H9 (cell line): ENCODE results near the gene STOX1. TPM values are rescaled to one million over a fixed set of nuclear protein-coding genes. Genes with fewer than 3 reads are reported as not detected.
"Not testable (repeated sequence)": the region's sequence is repeated elsewhere in the genome, so short reads cannot be mapped to it uniquely, and the experiment has no call there.

Experiments
- DNase-seq: peaks from one replicate; pipeline ENCODE4 v3.0.0-alpha.2; 2017
- H2AFZ ChIP-seq: one replicate; pipeline ENCODE4 v1.6.1; 2013; ENCODE audit warnings: mild to moderate bottlenecking, low read length, control low read depth, moderate library complexity
- H2AK5ac ChIP-seq: 2 replicates; pipeline ENCODE4 v1.6.1; 2013; ENCODE audit warnings: low read length, control low read depth, mixed read lengths; ENCODE audit not compliant: insufficient read length
- H2BK120ac ChIP-seq: one replicate; pipeline ENCODE4 v1.6.1; 2013; ENCODE audit warnings: low read depth, mild to moderate bottlenecking, low read length, control low read depth, inconsistent platforms; ENCODE audit not compliant: poor library complexity, severe bottlenecking
- H2BK12ac ChIP-seq: 2 replicates; pipeline ENCODE4 v1.6.1; 2013; ENCODE audit warnings: low read length, control low read depth, mixed read lengths, low read depth; ENCODE audit not compliant: insufficient read length
- H2BK15ac ChIP-seq: 2 replicates; pipeline ENCODE4 v1.6.1; 2013; ENCODE audit warnings: low read depth, low read length, control low read depth
- H2BK20ac ChIP-seq: one replicate; pipeline ENCODE4 v1.6.1; 2013; ENCODE audit warnings: low read depth, mild to moderate bottlenecking, low read length, control low read depth, inconsistent platforms; ENCODE audit not compliant: poor library complexity, severe bottlenecking
- H2BK5ac ChIP-seq: 2 replicates; pipeline ENCODE4 v1.6.1; 2013; ENCODE audit warnings: low read length, control low read depth, mixed read lengths; ENCODE audit not compliant: insufficient read length
- H3K14ac ChIP-seq: 2 replicates; pipeline ENCODE4 v1.6.1; 2013; ENCODE audit warnings: low read length, control low read depth; ENCODE audit not compliant: insufficient read depth
- H3K18ac ChIP-seq: 2 replicates; pipeline ENCODE4 v1.6.1; 2013; ENCODE audit warnings: low read depth, mild to moderate bottlenecking, mixed read lengths, low read length, control low read depth; ENCODE audit not compliant: insufficient read length
- H3K23ac ChIP-seq: 2 replicates; pipeline ENCODE4 v1.6.1; 2013; ENCODE audit warnings: low read length, control low read depth, mixed read lengths, low read depth; ENCODE audit not compliant: insufficient read length
- H3K23me2 ChIP-seq: 2 replicates; pipeline ENCODE4 v1.6.1; 2013; ENCODE audit warnings: low read depth, mild to moderate bottlenecking, mixed read lengths, low read length, control low read depth; ENCODE audit not compliant: insufficient read length, poor library complexity, severe bottlenecking
- H3K27ac ChIP-seq: 2 replicates; pipeline ENCODE4 v1.5.1; 2013; ENCODE audit warnings: low read length, control low read depth, mixed read lengths, low read depth; ENCODE audit not compliant: insufficient read length
- H3K27me3 ChIP-seq: 2 replicates; pipeline ENCODE4 v1.6.1; 2013; ENCODE audit warnings: low read length, control low read depth, inconsistent platforms; ENCODE audit not compliant: insufficient read depth
- H3K4ac ChIP-seq: 2 replicates; pipeline ENCODE4 v1.6.1; 2013; ENCODE audit warnings: low read depth, mild to moderate bottlenecking, control low read depth, inconsistent platforms, low read length, moderate library complexity
- H3K4me1 ChIP-seq: 2 replicates; pipeline ENCODE4 v1.6.1; 2013; ENCODE audit warnings: low read length, control low read depth, inconsistent platforms; ENCODE audit not compliant: insufficient read depth
- H3K4me2 ChIP-seq: 2 replicates; pipeline ENCODE4 v1.6.1; 2013; ENCODE audit warnings: low read length, control low read depth, mixed read lengths; ENCODE audit not compliant: insufficient read length, insufficient read depth
- H3K56ac ChIP-seq: 2 replicates; pipeline ENCODE4 v1.6.1; 2013; ENCODE audit warnings: low read depth, mild to moderate bottlenecking, mixed read lengths, low read length, control low read depth; ENCODE audit not compliant: insufficient read length
- H3K79me1 ChIP-seq: 2 replicates; pipeline ENCODE4 v1.6.1; 2013; ENCODE audit warnings: low read depth, mild to moderate bottlenecking, moderate library complexity, low read length, control low read depth, inconsistent platforms; ENCODE audit not compliant: insufficient read depth, poor library complexity, severe bottlenecking
- H3K79me2 ChIP-seq: 2 replicates; pipeline ENCODE4 v1.6.1; 2013; ENCODE audit warnings: low read length, control low read depth, inconsistent platforms; ENCODE audit not compliant: insufficient read depth
- H3K9ac ChIP-seq: 2 replicates; pipeline ENCODE4 v1.6.1; 2013; ENCODE audit warnings: low read length, control low read depth, mixed read lengths; ENCODE audit not compliant: insufficient read length; ENCODE audit errors: extremely low read depth
- H3K9me3 ChIP-seq: one replicate; pipeline ENCODE4 v1.6.1; 2013; ENCODE audit warnings: low read depth, low read length, inconsistent platforms; ENCODE audit not compliant: control insufficient read depth
- H3T11ph ChIP-seq: one replicate; pipeline ENCODE4 v1.6.1; 2013; ENCODE audit warnings: mild to moderate bottlenecking, low read length, control low read depth, inconsistent platforms
- H4K20me1 ChIP-seq: one replicate; pipeline ENCODE4 v1.6.1; 2013; ENCODE audit not compliant: control insufficient read depth, insufficient read length, insufficient read depth
- H4K5ac ChIP-seq: 2 replicates; pipeline ENCODE4 v1.6.1; 2013; ENCODE audit warnings: low read depth, mild to moderate bottlenecking, mixed read lengths, low read length, control low read depth; ENCODE audit not compliant: insufficient read length
- H4K8ac ChIP-seq: replicated peaks from 2 replicates; pipeline ENCODE4 v1.6.1; 2013; ENCODE audit warnings: low read length, control low read depth, mixed read lengths, low read depth; ENCODE audit not compliant: insufficient read length
- H4K91ac ChIP-seq: 2 replicates; pipeline ENCODE4 v1.6.1; 2013; ENCODE audit warnings: low read depth, mild to moderate bottlenecking, moderate library complexity, mixed read lengths, low read length, control low read depth; ENCODE audit not compliant: insufficient read length
- H3K27ac Mint-ChIP-seq, 3 experiments: 2 replicates in 2 of 3; 3 replicates in 1 of 3; pipeline ENCODE4 v1.8.0; 2020 to 2021; ENCODE audit warnings: mixed read lengths in 3 of 3, mild to moderate bottlenecking in 1 of 3, moderate library complexity in 1 of 3
- H3K27me3 Mint-ChIP-seq: 2 replicates; pipeline ENCODE4 v1.8.0; 2021; ENCODE audit warnings: low read depth, mild to moderate bottlenecking, moderate library complexity, mixed read lengths
- H3K36me3 Mint-ChIP-seq, 3 experiments: 2 replicates in 2 of 3; 3 replicates in 1 of 3; pipeline ENCODE4 v1.8.0; 2020 to 2021; ENCODE audit warnings: low read depth in 3 of 3, mixed read lengths in 3 of 3; ENCODE audit not compliant: insufficient read depth in 1 of 3
- H3K4me1 Mint-ChIP-seq, 2 experiments: 2 replicates each; pipeline ENCODE4 v1.8.0; 2020; ENCODE audit warnings: mixed read lengths in 2 of 2
- H3K4me3 Mint-ChIP-seq, 2 experiments: 2 replicates in 1 of 2; 3 replicates in 1 of 2; pipeline ENCODE4 v1.8.0; 2020 to 2021; ENCODE audit warnings: mild to moderate bottlenecking in 2 of 2, mixed read lengths in 2 of 2, moderate library complexity in 1 of 2
- H3K9me3 Mint-ChIP-seq, 2 experiments: 2 replicates in 1 of 2; 3 replicates in 1 of 2; pipeline ENCODE4 v1.8.0; 2020; ENCODE audit warnings: mild to moderate bottlenecking in 2 of 2, mixed read lengths in 2 of 2, moderate library complexity in 1 of 2
- WGBS: extraction: QIAGEN DNeasy Blood & Tissue Kit; methylation state at CpG from one replicate; pipeline ENCODE4 v1.1.7; 2013; ENCODE audit warnings: missing lambda C conversion rate, low lambda C conversion rate, mixed read lengths; ENCODE audit not compliant: insufficient read length; ENCODE audit errors: extremely low coverage; 5-methylcytosine and 5-hydroxymethylcytosine counted together
- total RNA-seq: library from RNA; stranded (reverse); gene quantifications from 2 replicates; pipeline ENCODE4 v1.2.1, GENCODE V29; 2021
- TF ChIP-seq, protein P1 (sequence below): fragments of 200-600 bp; sonication (generic); conservative IDR thresholded peaks from 3 replicates; pipeline ENCODE4 v1.8.0; 2021; ENCODE audit warnings: antibody characterized with exemption, mild to moderate bottlenecking

Gene STOX1
- total RNA-seq, 1 experiment from 2014 or later, result 5.8 TPM

DNA sequence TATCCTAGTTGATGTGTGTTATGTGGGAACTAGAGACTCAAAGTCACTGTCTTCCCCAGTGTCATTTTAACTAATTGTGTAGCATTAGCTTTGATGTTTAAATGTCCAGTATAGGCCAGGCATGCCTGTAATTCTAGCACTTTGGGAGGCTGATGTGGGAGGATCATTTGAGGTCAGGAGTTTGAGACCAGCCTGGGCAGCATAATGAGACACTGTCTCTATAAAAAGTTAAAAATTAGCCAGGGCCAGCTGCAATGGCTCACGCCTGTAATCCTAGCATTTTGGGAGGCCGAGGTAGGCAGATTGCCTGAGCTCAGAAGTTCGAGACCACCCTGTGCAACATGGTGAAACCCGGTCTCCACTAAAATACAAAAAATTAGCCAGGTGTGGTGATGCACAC lies 98.2 kb downstream of the STOX1 start:
- DNase-seq, result no peak
- H2AK5ac ChIP-seq, result no peak overlapping the region
- no peak overlapping the region for H3K27ac ChIP-seq
- no peak overlapping the region for H2AFZ ChIP-seq
- Mint-ChIP-seq H3K4me3 (no peak overlapping the region), H3K4me1 (no peaks in the 10 kb centered on the region), H3K36me3 (peaks cover 6 to 40% (median 34%) of the 10 kb centered on the region in 3 experiments; a peak in 6 of 7 replicates), H3K9me3 (no peaks in the 10 kb centered on the region), H3K27ac (peak overlapping the region in 1 of 3 experiments; percentile 40; a peak in 1 of 7 replicates), H3K27me3 (no peaks in the 10 kb centered on the region)
- H3K9me3 ChIP-seq, result no peaks in the 10 kb centered on the region
- H3K79me1 ChIP-seq, result no peaks in the 10 kb centered on the region
- no peak overlapping the region for H2BK15ac ChIP-seq
- H3K18ac ChIP-seq, result no peak overlapping the region
- no peak overlapping the region for H3K56ac ChIP-seq
- H3K23me2 ChIP-seq, result no peaks in the 10 kb centered on the region
- H3K23ac ChIP-seq, result no peak overlapping the region
- no peak overlapping the region for H2BK20ac ChIP-seq
- no peak overlapping the region for H2BK5ac ChIP-seq
- no peak overlapping the region for H3K4me2 ChIP-seq
- H4K5ac ChIP-seq, result no peak overlapping the region
- no peak overlapping the region for H2BK12ac ChIP-seq
- H4K20me1 ChIP-seq, result no peaks in the 10 kb centered on the region
- no peak overlapping the region for H3T11ph ChIP-seq
- no peaks in the 10 kb centered on the region for H3K27me3 ChIP-seq
- TF ChIP-seq, protein P1, sequence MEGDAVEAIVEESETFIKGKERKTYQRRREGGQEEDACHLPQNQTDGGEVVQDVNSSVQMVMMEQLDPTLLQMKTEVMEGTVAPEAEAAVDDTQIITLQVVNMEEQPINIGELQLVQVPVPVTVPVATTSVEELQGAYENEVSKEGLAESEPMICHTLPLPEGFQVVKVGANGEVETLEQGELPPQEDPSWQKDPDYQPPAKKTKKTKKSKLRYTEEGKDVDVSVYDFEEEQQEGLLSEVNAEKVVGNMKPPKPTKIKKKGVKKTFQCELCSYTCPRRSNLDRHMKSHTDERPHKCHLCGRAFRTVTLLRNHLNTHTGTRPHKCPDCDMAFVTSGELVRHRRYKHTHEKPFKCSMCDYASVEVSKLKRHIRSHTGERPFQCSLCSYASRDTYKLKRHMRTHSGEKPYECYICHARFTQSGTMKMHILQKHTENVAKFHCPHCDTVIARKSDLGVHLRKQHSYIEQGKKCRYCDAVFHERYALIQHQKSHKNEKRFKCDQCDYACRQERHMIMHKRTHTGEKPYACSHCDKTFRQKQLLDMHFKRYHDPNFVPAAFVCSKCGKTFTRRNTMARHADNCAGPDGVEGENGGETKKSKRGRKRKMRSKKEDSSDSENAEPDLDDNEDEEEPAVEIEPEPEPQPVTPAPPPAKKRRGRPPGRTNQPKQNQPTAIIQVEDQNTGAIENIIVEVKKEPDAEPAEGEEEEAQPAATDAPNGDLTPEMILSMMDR, result no peak
- H4K91ac ChIP-seq, result no peak overlapping the region
- H3K79me2 ChIP-seq, result no peaks in the 10 kb centered on the region
- H4K8ac ChIP-seq, result no peak overlapping the region
- WGBS, result no CpG with 5 or more reads among the region's 4 CpGs
- no peak overlapping the region for H2BK120ac ChIP-seq
- no peak overlapping the region for H3K14ac ChIP-seq
- H3K4ac ChIP-seq, result no peak overlapping the region
- H3K4me1 ChIP-seq, result no peaks in the 10 kb centered on the region
- H3K9ac ChIP-seq, result no peak overlapping the region

DNA sequence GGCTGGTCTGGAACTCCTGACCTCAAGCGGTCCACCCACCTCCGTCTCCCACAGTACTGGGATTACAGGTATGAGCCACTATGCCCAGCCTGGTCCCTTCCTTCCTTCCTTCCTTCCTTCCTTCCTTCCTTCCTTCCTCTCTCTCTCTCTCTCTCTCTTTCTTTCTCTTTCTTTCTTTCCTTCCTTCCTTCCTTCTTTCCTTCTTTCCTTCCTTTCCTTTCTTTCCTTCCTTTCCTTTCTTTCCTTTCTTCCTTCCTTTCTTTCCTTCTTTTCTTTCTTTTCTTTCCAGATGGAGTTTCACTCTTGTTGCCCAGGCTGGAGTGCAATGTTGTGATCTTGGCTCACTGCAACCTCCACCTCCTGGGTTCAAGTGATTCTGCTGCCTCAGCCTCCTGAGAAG lies 101.8 kb downstream of the STOX1 start:
- not testable (repeated sequence) for H3K23ac ChIP-seq, H3K9ac ChIP-seq, H2BK12ac ChIP-seq, H3K4me1 Mint-ChIP-seq, H3K27ac ChIP-seq, H3K14ac ChIP-seq, DNase-seq, H2BK5ac ChIP-seq, H3K4ac ChIP-seq, H3K27me3 ChIP-seq, H2AK5ac ChIP-seq, H4K5ac ChIP-seq, H2BK20ac ChIP-seq, H3K4me3 Mint-ChIP-seq, H3K79me1 ChIP-seq, H2BK120ac ChIP-seq, H2AFZ ChIP-seq, H4K20me1 ChIP-seq, H3K4me2 ChIP-seq, H3K4me1 ChIP-seq, H3K23me2 ChIP-seq, H3K9me3 ChIP-seq, H3K18ac ChIP-seq, H4K91ac ChIP-seq, H2BK15ac ChIP-seq, H3K27me3 Mint-ChIP-seq, H3K9me3 Mint-ChIP-seq, H3T11ph ChIP-seq, H4K8ac ChIP-seq, H3K56ac ChIP-seq, H3K79me2 ChIP-seq
- no CpG with 5 or more reads among the region's 2 CpGs for WGBS
- H3K36me3 Mint-ChIP-seq, result peaks cover 16 to 45% (median 41%) of the 10 kb centered on the region in 3 experiments; a peak in 6 of 7 replicates
- peak overlapping the region in 2 of 3 experiments; percentile 52 to 59; a peak in 4 of 7 replicates for H3K27ac Mint-ChIP-seq
